Upper lobe of left lung (tissue), 4 donors: ENCODE data around the gene MN1.

Experiments used
- POLR2A ChIP-seq, 4 donors: fragments of 450-650 bp; IDR thresholded peaks; one replicate each; pipeline ENCODE4 v1.5.1; 2016 to 2017; ENCODE audit warnings: antibody characterized with exemption in 4 of 4, mild to moderate bottlenecking in 2 of 4
- TF ChIP-seq, protein P1 (sequence below), 6 experiments: fragments of 450-650 bp in 4 of 6; fragments of 200-600 bp in 2 of 6; sonication (generic) in 2 of 6; IDR thresholded peaks; one replicate each; pipeline ENCODE4 v1.5.1; 2016 to 2019; ENCODE audit warnings: antibody characterized with exemption in 6 of 6

- TF ChIP-seq, protein P1, sequence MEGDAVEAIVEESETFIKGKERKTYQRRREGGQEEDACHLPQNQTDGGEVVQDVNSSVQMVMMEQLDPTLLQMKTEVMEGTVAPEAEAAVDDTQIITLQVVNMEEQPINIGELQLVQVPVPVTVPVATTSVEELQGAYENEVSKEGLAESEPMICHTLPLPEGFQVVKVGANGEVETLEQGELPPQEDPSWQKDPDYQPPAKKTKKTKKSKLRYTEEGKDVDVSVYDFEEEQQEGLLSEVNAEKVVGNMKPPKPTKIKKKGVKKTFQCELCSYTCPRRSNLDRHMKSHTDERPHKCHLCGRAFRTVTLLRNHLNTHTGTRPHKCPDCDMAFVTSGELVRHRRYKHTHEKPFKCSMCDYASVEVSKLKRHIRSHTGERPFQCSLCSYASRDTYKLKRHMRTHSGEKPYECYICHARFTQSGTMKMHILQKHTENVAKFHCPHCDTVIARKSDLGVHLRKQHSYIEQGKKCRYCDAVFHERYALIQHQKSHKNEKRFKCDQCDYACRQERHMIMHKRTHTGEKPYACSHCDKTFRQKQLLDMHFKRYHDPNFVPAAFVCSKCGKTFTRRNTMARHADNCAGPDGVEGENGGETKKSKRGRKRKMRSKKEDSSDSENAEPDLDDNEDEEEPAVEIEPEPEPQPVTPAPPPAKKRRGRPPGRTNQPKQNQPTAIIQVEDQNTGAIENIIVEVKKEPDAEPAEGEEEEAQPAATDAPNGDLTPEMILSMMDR (IDR thresholded peaks at IDR 0.05): no peak
- TF ChIP-seq POLR2A (IDR thresholded peaks at IDR 0.05): no peak
Measured at GRCh38 chr22:27745154-27745553, 56.4 kb downstream of the MN1 start.
